ENCODE measurements around the gene TMEM242.

GRCh38 chr6:157270916-157271315 lies 52.4 kb downstream of the TMEM242 start:
- TF ChIP-seq CSRNP3 (CRISPR knock-in tag; IDR thresholded peaks at IDR 0.05) (no peak), OSR1 (CRISPR knock-in tag; IDR thresholded peaks at IDR 0.05) (no peak), PATZ1 (CRISPR knock-in tag; IDR thresholded peaks at IDR 0.05; ENCODE audit: borderline replicate concordance) (no peak), ZNF70 (CRISPR knock-in tag; IDR thresholded peaks at IDR 0.05) (no peak), TOX (CRISPR knock-in tag; IDR thresholded peaks at IDR 0.05; ENCODE audit: borderline replicate concordance) (no peak), BACH2 (CRISPR knock-in tag; IDR thresholded peaks at IDR 0.05; ENCODE audit: borderline replicate concordance) (no peak), ZFP3 (CRISPR knock-in tag; IDR thresholded peaks at IDR 0.05) (no peak)
